GM12892 (cell line): ENCODE data around the gene AGMAT.
"Not testable (repeated sequence)": the region's sequence is repeated elsewhere in the genome, so short reads cannot be mapped to it uniquely, and the experiment has no call there.

Experiments
- POLR2A ChIP-seq: IDR thresholded peaks from 2 replicates; pipeline ENCODE4 v1.6.1; 2011; ENCODE audit warnings: low read depth, low read length, control low read depth
- POLR2AphosphoS5 ChIP-seq: IDR thresholded peaks from 2 replicates; pipeline ENCODE4 v1.6.1; 2011; ENCODE audit warnings: low read depth, low read length, control low read depth

GRCh38 chr1:15604400-15604799 lies 19.5 kb upstream of the AGMAT start:
- not testable (repeated sequence) for TF ChIP-seq POLR2A, POLR2AphosphoS5
